GM19035 (cell line): ENCODE results near the gene KCNH3.
"Not testable (repeated sequence)": the region's sequence is repeated elsewhere in the genome, so short reads cannot be mapped to it uniquely, and the experiment has no call there.

ENCODE experiments used
- ATAC-seq: cut with Tn5 transposase; IDR thresholded peaks from one replicate; pipeline ENCODE4 v1.9.1; 2021; ENCODE audit not compliant: unreplicated experiment

The KCNH3 gene

DNA sequence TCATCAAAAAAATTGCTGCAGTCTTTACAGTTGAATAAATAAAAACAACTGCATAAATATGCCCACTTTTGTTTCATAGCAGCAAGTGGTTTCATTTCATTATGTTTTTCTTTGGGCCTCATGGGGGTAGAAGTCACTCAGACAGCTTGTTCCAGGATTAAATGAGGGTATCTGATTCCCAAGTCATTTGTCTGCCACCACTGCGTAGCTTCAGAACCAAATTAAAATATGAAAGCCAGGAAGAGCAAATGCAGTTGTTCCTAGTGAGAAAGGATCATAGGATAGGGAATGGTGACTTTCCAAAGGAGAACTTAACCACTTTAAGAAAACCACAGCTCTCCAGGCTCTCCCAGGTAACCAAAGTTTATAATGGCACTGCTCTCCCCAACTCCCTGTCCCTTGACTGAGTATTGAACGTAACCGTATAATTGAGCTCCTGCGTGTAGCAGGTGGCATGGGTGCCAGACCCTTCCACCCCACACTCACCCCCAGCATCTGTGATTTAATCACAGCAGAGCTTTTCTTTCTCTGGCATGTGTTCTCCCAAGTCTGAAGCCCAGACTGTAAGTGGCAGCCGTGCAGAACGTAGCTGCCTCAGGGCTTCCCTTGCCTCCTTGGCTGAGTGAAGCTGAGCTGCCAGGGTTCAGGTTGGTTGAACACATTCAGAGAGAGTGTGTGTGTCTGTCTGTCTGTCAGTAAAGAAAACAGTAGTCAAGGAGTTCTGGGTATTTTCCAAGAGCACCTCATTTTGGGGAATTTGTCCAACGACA is 11.3 kb upstream of the KCNH3 start:
- ATAC-seq, result no peak

DNA sequence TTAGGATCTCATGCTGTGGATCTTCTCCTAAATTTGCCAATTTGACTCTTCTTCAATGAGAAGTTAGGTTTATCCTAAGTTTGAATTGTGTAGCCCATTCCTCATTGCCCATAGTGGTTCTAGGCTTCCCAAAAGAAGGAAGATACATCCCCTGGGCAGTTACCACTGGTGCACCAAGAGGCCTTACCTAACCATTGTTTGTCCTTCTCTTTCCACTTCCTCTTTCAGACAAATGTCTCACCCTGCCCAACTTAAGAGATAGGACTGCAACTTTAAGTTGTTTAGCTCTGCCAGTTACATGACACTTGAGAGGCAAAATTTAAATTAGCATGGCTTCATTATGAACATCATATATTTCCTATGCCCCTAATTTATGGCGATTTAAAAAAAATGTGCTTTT is 9.4 kb upstream of the KCNH3 start:
- no peak for ATAC-seq

GRCh38 chr12:49531745-49532144 is 7.1 kb upstream of the KCNH3 start:
- ATAC-seq, result no peak

DNA sequence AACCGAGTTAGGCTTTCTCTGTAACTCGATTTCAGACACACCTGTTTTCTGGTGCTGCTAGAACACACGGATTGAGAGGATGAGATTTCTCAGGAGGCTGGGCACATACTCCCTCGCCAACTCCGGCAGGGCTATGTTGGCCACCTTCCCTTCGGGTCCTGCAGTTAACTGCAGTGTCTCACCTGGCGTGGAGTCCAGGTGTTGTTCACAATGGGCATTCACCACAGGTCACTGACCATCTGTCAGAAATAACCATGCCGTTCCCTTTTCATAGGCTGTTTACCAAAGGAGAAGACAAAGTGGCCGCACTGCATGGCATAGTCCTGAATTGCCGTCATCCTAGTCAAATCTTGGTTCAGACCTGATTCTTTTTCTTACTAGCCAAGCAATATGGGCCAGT is 5.5 kb upstream of the KCNH3 start:
- ATAC-seq, result no peak

DNA sequence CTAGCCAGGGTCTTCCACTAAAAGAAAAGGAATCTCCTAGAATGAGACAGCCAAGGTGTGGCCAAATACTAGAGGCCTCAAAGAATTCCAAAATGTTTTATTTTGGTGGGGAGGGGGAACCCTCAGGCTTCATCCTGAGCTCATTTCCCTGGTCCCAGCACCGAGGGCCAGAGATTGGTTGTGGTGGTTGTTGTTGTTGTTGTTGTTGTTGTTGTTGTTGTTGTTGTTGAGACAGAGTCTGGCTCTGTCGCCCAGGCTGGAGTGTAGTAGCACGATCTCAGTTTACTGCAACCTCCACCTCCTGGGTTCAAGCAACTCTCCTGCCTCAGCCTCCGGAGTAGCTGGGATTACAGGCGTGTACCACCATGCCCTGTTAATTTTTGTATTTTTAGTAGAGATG is 4.7 kb upstream of the KCNH3 start:
- ATAC-seq, result not testable (repeated sequence)

DNA sequence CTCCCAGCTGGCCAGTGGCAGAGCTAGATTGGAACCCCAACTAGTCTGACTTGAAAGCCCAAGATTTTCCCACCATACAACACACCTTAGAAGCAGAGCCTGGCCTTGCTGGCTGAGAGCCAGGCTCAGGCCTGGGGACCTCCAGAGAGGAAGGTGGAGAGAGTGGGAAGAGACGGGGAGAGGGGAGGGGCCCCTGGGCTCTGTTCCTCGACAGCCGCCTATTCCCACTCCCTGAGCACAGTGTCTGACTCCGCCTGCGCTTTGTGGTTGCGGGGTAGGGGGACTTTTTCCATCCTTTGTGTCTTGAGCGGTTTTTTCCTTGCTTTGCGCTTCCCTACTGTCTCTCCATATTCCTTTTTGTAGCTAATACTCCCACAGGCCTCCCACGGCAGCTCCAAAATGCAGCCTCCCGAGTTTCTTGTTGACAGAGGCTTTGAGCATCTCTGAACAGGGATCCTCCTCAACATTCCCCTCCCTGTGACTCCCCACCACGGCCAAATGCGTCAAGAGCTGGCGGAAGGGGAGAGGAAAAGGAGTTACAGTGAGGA is 4.0 kb upstream of the KCNH3 start:
- no peak for ATAC-seq

- no peak for ATAC-seq
Observed at GRCh38 chr12:49535921-49536525, 2.8 kb upstream of the KCNH3 start.

DNA sequence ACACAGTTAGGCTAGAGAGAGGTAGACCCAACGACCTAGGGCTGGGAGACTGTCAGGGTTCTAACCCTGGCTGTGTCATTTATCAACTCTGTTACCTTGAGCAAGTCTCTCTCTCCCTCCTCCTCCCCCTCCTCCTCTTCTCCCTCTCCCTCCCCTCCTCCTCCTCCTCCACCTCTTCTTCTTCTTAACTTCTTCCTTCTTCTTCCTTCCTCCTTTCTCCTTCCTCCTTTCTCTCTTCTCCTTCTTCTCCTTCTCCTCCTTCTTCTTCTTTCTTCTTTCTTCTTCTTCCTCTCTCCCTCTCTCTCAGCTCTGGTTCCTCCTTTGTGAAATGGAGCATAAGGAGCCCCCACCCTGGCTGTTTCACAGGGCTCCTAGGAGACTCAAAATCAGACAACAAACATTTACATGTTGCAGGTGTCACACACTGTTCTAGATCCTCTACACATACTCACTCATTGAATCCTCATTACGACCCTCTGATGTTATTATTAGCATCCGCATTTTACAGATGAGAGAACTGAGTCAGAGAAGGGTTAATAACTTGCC is 2.2 kb upstream of the KCNH3 start:
- ATAC-seq, result no peak

DNA sequence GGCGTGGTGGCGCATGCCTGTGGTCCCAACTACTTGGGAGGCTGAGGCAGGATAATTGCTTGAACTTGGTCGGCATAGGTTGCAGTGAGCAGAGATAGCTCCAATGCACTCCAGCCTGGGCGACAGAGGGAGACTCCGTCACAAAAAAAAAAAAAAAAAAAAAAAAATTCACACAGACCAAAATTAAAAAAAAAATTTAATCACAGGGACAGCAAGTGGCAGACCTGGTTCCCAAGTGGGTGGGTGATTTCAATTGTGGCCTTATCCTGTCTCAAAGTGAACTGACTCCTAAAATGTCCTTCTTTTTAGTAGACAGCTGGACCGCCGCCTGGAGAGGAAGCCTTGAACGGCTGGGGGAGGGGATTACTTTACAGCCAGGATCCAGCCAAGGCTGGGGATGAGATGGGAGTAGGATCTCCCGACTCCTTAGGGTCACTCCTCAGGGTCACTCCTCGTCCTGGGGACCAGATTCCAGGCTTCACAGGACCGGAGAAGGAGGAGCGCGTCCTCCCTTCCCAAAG is 1.5 kb upstream of the KCNH3 start:
- no peak for ATAC-seq

- ATAC-seq, result no peak
Observed at GRCh38 chr12:49537752-49538509, 899 bp upstream of the KCNH3 start.

GRCh38 chr12:49539406-49540228 is 787 bp downstream of the KCNH3 start:
- ATAC-seq, result no peak

DNA sequence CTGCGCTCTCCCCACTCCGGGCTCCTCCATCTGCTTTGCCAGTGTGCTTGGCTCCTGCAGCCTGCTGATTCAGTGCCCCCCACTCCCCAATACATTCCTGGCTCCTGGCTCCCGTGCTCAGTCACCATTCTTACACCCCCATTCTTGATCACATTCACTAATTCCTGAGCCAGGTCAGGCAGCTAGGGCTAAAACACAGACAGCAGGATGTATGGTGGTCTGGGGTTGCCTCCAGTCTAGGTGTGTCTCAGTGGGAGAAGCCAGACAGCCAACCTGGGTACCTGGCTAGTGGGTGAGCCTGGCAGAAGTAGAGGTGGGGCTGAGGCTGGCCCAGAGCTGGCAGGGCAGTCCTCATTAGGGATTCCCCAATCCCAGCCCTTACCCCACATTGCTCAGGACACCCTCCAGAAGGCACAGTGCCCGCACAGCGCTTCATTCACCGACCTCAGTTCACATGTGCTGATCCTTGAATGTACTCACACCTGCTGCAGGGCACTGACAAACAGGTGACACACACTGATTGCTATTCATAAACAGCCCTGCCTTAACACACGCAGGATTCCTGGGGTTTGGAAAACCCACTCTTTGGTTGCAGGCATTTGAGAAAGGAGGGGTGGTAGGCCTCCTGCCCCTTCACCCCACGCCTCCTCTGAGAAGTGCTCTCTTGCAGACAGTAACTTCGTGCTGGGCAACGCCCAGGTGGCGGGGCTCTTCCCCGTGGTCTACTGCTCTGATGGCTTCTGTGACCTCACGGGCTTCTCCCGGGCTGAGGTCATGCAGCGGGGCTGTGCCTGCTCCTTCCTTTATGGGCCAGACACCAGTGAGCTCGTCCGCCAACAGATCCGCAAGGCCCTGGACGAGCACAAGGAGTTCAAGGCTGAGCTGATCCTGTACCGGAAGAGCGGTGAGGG is 1.7 kb downstream of the KCNH3 start:
- ATAC-seq, result no peak

- no peak for ATAC-seq
Observed at GRCh38 chr12:49541140-49541861, 2.5 kb downstream of the KCNH3 start.

DNA sequence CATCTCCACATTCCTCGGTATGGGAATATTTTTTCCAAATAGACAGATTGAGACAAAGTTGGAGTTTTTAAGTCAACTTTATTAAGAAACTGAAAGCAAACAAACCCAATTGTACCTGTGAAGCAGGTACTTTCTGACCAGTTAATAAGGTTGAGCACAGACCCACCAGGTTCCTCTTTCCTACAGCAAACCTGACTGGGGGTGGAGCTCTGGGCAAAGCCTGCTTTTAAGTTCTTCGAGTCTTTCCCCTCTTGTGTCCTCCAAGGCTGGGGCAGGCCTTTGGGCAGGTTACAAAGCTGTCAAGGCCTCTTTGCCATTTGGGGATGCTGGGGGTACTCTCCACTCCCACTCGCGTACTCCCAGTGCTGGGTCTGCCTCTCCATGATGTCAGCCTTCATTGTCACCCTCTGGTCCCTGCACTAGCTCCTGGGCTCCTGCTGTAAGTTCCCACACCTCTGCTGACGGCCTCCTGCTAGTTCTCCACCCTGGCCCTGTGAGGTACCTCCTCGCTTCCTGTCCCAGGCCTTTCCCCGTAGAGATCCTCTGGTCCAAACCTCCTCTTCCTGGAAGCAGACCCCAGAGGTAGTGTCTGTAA is 3.2 kb downstream of the KCNH3 start:
- ATAC-seq, result no peak

DNA sequence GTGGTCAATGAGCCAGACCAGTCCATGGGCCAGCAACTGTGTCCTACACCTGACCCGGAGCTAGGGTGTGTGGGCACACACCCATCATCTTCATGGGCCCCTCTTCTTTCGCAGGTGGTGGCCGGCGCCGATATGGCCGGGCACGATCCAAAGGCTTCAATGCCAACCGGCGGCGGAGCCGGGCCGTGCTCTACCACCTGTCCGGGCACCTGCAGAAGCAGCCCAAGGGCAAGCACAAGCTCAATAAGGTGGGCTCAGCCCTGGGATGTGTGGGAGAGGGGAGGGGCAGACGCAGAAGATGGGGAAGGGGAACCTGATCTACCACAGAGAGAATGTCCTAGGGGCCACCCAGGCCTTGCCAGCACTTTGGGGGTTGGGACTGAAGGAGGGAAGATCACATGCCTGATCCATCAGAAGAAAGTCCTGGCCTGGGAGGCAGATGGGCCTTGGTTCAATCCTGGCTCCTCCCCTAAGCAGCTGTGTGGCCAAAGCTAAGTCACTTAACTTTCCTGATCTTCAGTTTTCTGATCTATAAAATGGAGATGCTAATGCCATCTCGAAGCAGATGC is 3.8 kb downstream of the KCNH3 start:
- no peak for ATAC-seq

- ATAC-seq, result no peak
Observed at GRCh38 chr12:49543221-49543913, 4.5 kb downstream of the KCNH3 start.
